ENCODE measurements around the gene HES5.

The HES5 gene

DNA sequence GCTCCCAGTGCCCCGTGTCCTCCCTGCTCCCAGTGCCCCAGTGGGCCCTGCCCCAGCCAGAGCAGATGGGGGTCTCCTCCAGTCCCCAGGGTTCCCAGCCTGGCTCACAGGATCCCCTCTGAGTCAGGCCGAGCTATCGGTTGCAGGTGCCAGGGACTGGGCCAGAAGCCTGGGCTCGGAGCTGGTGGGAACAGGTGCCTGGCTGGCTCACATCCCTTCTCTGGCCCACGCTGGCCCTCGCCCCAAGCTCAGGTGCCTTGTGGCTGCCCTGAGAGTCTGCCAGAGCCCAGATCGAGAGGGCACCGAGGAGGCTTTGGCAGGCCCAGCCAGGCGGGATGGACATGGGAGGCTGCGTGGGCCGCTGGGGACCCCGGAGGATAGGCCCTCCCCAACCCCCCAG, 35.0 kb downstream of the HES5 start:
- TF ChIP-seq, protein P1, sequence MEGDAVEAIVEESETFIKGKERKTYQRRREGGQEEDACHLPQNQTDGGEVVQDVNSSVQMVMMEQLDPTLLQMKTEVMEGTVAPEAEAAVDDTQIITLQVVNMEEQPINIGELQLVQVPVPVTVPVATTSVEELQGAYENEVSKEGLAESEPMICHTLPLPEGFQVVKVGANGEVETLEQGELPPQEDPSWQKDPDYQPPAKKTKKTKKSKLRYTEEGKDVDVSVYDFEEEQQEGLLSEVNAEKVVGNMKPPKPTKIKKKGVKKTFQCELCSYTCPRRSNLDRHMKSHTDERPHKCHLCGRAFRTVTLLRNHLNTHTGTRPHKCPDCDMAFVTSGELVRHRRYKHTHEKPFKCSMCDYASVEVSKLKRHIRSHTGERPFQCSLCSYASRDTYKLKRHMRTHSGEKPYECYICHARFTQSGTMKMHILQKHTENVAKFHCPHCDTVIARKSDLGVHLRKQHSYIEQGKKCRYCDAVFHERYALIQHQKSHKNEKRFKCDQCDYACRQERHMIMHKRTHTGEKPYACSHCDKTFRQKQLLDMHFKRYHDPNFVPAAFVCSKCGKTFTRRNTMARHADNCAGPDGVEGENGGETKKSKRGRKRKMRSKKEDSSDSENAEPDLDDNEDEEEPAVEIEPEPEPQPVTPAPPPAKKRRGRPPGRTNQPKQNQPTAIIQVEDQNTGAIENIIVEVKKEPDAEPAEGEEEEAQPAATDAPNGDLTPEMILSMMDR (IDR thresholded peaks at IDR 0.05; ENCODE audit: low read depth, low read length), result no peak
- H3K4me3 ChIP-seq (ENCODE audit: low read depth, low read length), result no peak overlapping the region

DNA sequence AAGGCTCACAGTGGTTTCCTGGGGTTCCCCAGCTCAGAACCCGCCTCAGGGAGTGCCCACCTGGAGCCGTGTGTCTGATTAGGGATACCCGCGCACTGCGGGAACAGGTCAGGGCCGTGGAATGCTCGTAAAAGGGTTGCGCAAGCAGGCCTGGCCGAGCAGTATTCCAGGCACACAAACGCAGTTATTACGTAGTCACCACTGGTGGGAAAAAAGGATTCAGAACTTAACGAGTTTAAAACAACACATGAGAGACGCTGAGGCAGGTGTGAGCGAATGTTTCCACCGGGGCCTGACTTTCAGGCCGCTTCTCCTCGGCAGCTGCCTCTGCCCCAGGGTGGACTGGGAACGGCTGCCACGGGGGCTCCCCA, 35.8 kb downstream of the HES5 start:
- TF ChIP-seq, protein P1 (IDR thresholded peaks at IDR 0.05; ENCODE audit: low read depth, low read length), result no peak
- no peak overlapping the region for H3K4me3 ChIP-seq (ENCODE audit: low read depth, low read length)

DNA sequence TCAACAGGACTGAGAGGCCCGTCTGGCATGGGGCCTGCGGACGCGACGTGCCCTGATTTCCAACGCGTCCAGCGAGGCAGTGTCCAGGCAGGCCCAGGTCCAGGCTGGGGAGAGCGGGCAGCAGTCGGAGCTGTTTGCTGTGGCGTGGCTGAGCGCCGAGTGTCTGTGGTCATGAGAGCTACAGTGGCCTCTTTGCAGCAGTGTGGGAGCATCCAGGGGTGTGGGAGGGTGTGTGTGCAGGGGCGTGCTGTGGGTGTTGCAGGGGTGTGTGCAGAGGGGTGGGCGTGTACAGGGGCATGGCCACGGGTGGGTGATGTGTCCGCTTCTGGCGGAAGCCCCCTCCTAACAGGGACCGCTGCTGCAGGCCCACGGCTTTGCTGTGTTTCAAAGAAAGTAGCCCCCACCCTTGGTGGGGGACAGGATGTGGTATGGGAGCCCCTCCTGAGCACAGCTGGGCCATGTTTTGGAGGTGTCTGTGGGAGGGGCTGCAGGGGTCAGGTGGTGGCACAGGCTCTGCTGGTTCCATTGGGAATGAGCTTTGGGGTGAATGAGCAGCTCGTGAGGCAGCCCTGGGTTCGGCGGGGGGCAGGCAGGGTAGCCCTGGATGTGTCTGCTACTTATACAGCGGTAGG, 36.3 kb downstream of the HES5 start:
- TF ChIP-seq, protein P1 (IDR thresholded peaks at IDR 0.05; ENCODE audit: low read depth, low read length), result no peak

DNA sequence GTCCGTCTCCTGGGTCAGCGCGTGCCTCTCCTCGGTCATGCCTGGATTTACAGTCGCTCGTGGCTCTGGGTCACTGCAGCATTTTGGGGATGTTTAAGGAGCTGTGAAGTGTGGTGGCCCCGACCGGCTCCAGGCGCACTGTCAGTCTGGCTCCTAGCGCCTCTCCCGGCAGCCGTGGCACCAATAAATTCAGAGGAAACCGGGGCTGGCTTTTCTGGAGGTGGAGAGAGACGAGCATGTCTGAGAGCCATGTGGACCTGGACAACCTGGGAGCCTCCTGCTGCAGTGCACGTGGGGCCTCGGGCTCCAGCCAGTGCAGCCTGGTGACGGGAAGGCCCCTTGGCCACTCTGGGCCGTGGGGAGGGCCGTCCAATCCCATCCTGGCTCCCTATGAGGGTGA, 36.8 kb downstream of the HES5 start:
- TF ChIP-seq, protein P1 (IDR thresholded peaks at IDR 0.05; ENCODE audit: low read depth, low read length), result no peak
- no peak overlapping the region for H3K4me3 ChIP-seq (ENCODE audit: low read depth, low read length)

More for the DNA sequence above, 36.3 kb downstream of the HES5 start:
- H3K4me3 ChIP-seq (ENCODE audit: low read depth, low read length), result no peak overlapping the region

DNA sequence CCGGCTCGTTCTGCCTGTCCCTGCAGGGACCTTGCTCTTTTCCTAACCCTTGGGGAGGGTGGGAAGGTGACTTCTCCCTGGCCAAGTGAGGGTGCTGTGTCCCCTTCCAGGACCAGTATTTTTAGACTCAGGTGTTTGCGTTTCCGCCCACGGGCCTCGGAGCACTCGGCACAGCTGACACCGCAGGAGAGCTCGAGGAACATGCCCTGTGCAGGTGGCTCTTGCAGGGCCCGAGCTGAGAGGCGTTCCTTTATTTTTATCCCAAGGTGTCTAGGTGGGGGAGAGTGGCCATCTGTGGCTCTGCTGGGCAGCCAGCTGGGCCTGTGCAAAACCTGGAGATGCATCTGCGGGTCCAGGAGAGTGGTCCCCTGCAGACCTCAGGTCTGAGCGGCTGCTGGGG, 38.0 kb downstream of the HES5 start:
- TF ChIP-seq, protein P1 (IDR thresholded peaks at IDR 0.05; ENCODE audit: low read depth, low read length), result no peak
- H3K4me3 ChIP-seq (ENCODE audit: low read depth, low read length), result no peak overlapping the region

DNA sequence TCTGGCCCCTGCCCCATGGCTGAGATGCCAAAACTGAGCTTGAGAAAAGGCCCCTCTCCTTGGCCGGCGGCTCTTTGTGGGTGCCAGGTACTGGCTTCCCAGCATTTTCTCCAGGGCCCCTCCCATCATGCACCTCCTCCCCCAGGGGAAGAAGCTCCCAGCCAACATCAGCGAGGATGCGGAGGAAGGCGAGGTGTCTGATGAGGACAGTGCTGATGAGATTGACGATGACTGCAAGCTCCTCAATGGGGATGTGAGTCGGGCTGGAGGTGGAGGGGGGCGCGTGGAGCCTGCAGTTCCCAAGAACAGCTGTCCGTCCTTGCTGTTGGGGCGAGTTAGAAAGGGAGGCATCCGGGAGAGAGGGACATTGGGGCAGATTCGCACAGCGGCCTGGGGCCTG, 40.4 kb downstream of the HES5 start:
- no peak overlapping the region for H3K4me3 ChIP-seq (ENCODE audit: low read depth, low read length)
- TF ChIP-seq, protein P1 (IDR thresholded peaks at IDR 0.05; ENCODE audit: low read depth, low read length), result no peak

DNA sequence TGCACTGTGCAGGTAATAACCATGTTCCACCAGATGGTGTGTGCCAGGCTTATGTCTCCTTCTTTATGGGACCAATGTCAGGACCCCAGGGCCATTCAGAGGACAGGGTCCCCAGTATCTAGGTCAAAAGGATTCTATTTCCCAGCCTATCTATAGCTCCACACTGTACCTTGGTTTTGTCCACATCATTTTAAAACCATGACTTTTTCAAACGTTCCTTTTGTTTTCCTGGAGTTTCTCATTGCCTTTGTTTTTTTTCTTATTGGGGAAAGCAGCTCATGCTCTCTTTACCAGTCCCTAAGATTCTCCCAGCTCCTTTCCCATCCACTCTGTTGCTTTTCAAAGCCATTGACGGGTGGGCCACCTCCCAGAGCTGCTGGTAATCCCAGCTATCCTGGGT, 41.4 kb downstream of the HES5 start:
- TF ChIP-seq, protein P1 (IDR thresholded peaks at IDR 0.05; ENCODE audit: low read depth, low read length), result no peak
- H3K4me3 ChIP-seq (ENCODE audit: low read depth, low read length), result no peak overlapping the region

All from WI38 (cell line).